HuH-7 (cell line): ENCODE data around the gene KCND3.
"Not testable (repeated sequence)": the region's sequence is repeated elsewhere in the genome, so short reads cannot be mapped to it uniquely, and the experiment has no call there.

Experiments used
- DNase-seq: peaks from one replicate; pipeline ENCODE4 v3.0.0; 2011; ENCODE audit warnings: low spot score

KCND3 gene

DNA sequence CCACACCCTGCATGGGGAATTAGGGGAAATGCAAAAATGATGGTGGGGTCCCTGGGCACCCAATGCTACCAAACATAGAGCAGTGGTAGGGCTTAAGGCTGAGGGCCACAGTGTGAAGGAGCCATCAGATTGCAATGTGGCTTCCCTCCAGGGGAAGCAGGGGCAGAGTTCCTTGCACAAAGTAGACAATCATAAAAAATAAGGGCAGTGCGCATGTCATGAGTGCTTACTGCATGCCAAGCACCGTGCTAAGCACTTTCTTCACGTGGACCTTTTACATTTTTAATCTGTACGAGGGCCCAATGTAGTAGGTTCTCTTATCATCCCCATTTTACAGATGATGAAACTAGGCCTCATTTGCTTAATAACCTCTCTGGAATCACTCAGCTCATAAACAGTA, 177.2 kb downstream of the KCND3 start:
- DNase-seq, result no peak

DNA sequence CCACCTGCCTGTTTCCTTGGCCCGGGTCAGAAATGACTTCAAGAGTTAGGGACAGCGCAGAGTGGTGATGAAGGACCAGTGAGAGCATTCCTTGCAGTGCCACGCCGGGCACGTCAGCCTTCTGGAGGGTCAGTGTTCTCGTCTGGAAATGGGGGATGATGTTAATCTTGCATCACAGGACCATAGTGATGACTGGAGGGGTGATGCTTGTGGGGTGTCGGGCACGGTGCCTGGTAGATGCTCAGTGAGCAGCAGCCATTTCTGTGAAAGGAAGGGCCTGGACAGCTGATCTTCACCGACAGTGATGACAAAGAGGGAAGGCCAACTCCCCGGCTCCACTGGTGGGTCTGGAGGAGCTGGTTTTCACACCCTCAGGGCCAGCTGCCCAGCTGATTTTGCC, 177.6 kb downstream of the KCND3 start:
- no peak for DNase-seq

DNA sequence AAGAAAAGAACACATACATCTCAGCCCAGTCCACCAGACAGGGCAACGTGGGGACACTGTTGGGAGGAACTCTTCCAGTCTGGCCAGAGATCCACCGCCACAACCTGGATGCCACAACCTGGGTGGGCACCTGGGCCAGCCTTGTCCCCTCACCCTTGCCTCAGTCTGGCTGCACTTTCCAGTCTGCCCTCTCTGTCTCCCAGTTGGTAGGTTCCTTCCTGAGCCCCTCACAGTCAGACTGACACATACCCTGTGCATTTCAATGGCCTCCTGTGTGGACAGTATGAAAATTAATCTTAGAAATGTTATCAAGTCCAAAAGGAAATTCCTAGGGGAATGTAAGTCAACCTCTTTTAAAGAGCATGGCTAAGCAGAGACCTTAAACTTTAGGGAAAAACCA, 184.2 kb downstream of the KCND3 start:
- no peak for DNase-seq

DNA sequence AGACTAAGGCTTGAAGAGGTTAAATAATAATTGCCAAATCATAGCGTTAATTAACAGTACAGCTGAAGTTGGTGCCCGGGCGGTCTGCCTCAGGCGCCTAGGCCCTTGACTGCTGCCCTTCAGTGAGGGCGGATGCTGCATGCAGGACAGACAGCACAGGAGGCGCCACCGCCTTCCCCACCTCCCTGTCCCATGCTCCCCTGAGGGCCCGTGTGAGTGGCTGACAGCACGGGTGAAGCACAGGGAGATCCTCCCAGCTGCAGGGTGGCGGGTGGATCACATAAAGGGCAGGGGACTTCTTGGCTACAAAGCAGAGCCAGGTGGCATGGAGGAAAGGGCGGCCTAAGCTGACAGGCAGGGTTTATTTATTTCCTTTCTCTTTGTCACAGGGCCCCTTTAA, 184.7 kb downstream of the KCND3 start:
- DNase-seq, result no peak

GRCh38 chr1:111803951-111804350, 185.5 kb downstream of the KCND3 start:
- no peak for DNase-seq

DNA sequence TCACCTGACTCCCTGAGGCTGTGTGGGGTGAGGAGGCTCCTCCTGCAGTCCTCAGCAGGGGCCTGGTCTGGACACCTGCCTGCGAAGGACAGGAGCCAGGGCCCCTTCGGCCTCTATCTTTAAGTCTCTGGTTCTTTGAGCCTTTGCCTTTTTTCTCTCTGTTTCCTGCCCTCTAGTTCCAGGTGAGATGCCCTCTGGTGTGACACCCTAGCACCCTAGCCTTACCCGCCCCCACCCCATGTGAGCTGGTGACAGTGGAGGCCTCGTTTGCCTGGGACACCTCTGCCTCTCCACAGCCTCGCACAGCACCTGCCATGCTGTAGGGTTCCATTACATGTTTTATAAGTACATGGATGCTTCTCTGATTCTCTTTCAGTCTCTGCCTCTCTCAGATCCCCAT, 186.5 kb downstream of the KCND3 start:
- no peak for DNase-seq

DNA sequence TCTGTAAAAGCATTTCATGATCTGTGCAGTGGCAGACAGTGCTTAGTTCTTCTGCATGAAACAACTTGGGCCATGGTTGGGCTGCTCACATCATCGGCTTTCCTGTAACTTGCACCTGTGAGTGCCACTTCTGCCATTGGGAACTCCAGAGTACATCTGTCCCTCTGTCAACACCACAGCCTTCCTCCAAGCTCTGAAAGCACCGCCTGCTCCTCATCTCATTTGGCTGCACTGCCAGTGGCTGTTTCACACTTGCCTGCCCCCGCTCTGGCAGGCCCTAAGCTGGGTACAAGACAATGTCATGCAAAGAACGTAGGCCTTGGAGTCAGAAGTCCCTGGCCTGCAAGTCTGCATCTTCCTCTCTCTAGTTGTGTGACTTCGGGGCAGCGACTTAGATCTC, 187.4 kb downstream of the KCND3 start:
- no peak for DNase-seq

DNA sequence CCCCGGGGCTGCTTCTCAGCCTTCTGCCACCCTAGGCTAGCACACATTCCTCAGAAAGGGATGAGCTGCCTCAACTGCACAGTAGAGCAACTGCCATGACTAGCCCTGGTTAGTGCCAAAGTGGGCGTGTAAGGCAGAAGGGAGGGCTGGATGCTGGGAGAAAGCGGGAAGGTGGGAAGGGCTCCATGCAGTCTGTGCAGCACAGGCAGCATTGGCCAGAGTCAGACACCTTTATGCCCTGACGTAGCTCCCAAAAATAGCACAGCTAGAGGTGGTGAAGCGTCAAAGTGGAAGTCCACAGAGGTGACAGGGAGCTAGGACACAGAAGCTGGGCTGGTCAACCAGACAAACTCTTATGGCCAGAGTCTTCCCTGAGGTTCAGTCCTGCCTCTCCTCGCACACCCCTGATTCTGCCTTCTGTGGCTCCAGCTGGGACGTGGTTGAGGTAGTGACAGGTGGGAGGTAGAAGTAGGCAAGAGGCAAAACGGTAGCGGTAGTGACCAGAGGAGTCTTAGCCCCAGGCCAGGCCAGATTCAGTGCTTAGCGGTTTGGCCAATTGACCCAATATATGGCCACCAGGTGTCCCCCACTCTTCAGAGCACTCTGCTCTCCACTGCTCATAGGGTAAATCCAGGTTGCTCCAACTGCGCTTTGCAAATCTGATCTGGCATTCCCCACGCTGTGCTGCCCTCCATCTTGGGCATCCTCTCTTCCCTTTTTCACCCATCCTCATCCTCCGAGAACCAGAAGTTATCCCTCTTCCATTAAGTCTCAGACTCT, 188.2 kb downstream of the KCND3 start:
- no peak for DNase-seq

GRCh38 chr1:111799722-111800121, 189.7 kb downstream of the KCND3 start:
- not testable (repeated sequence) for DNase-seq

DNA sequence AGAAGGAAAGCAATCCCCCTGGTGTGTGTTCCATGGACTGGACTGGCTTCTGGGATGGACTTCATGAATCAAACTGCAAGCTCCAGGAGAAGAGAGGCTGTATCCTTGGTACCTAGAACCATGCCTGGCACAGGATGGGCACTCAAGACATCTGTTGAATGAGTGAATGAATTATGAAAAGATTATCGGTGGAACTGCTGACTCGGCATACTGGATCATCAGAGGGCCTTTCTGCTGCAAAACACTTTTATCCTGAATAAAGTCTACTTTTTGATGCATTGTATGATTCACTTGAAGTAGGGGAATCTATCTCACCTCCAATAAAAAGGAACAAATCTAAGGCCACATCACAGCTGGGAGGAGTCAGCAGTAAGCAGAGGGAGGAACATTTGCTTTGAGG, 190.9 kb downstream of the KCND3 start:
- no peak for DNase-seq

- DNase-seq, result no peak
Measured at GRCh38 chr1:111795401-111795800, 194.1 kb downstream of the KCND3 start.

DNA sequence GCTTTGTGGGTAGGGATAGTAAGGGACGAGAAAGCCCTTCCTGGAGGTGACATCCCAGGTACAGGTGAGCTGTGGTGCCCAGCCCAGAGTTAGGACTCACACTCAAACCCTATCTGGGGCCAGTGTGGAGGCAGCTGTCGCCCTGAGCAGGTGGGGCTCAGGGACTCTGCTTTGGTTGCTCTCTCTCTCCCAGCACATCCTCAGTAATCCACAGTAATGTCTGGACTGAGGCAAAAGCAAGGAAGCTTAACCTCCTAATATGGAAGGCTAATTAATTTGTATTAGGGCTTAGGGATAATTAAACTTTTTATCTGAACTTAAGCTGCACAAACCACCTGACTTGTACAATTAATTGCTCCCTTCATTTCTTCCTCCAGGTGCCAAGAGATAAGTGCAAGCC, 195.5 kb downstream of the KCND3 start:
- no peak for DNase-seq

- no peak for DNase-seq
Measured at GRCh38 chr1:111792249-111792648, 197.2 kb downstream of the KCND3 start.

- DNase-seq, result no peak
Measured at GRCh38 chr1:111791776-111792175, 197.7 kb downstream of the KCND3 start.

- DNase-seq, result no peak
Measured at GRCh38 chr1:111789666-111790316, 199.7 kb downstream of the KCND3 start.

DNA sequence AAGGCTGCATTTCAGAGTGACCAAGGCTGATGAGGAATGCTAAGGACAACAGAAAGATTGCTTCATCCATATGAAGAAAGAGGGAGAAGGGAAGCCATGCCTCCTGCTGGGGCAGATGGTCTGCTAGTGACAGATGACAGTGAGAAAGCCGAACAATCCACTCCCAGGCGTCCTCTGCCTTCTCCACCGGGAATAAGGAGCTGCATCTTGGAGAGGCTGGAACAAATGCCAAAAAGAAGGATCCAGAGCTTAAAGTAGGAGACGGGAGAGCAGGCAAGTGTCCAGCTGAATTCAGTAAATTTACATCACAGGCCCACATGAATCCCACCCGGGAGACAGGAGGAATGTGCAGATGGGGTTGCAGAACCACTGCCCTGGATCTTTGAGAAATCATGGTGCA, 200.3 kb downstream of the KCND3 start:
- DNase-seq, result no peak

DNA sequence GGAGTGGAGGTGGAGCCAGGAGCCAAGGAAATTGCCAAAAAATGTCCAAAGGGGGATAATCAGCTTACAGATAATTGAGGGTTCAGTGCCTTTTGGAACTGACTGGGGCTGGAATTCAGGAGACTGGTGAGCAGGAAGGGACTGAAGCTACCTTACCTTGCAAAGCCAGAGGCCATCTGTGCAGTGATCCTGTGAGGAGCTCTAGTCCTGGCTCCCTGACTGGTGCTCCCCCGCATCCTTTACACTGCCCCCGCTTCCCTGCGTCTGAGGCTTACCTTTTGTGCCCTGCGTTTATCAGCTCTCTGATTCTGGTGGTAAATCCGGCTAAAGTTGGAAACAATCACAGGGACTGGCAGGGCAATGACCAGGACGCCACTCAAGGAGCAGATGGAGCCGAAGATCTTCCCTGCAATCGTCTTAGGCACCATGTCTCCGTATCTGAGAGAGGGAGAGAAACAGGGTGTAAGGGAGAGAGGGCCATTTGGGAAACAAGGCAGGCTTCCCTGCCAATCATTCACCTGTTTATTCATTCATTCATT, 202.7 kb downstream of the KCND3 start:
- DNase-seq, result no peak

GRCh38 chr1:111784273-111784901, 205.1 kb downstream of the KCND3 start:
- no peak for DNase-seq

GRCh38 chr1:111779546-111779945, 209.9 kb downstream of the KCND3 start:
- no peak for DNase-seq

GRCh38 chr1:111778541-111779051, 210.9 kb downstream of the KCND3 start:
- no peak for DNase-seq

DNA sequence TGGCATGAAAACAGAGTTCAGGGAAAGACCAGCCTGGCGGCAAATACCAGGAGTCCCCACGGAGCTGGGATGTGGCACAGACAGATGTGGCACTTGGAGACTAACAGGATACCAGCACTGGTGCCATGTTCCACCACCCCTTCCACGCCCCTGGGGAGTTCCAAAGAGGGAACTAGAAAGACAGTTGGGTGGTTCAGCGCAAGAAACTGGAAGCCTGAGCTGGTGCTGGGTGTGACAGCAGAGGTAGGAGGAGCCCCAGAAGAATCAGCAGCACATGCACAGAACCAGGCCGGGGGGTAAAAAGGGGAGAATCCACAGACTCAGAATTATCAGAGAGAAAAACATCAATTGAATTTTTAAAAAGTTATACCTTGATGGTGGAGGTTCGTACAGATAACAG, 211.4 kb downstream of the KCND3 start:
- no peak for DNase-seq

DNA sequence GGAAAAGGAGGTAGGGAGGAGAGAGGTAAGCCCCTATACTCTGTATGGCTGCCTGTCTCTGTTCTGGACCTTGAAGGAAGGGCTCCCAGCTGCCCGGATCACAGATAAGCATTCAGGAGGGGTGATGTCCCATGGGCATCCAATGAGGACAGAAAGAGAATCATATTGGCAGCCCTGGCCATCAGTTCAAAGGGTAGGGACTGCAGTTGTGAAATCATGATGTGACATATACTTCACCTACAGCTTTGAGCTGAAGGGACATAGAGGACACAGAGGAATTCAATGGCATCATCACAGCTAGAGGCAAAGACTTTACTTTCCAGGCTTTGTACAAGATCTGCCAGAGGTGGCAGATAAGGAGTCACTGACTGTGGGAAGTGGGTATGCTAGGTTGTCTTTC, 212.2 kb downstream of the KCND3 start:
- no peak for DNase-seq

DNA sequence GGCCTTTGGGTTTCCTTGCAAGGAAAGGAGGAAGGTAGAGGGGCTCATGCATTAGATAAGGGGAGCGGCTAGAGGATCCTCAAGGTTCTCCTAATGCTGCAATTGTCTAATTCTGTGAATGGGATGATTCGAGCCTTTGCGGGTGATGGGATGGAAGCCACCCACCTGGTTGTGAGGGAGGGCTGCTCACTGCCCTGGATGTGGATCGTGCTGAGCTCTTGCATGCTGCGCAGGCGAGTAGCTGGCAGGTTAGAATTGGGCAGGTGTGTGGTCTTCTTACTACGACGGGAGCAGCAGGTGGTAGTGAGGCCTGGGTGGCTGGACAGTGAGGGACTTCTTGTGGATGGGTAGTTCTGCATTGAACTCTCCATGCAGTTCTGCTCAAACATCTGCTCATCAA, 212.6 kb downstream of the KCND3 start:
- DNase-seq, result no peak
